ENCODE results near the gene IPO8. TPM values are rescaled to one million over a fixed set of nuclear protein-coding genes. Genes with fewer than 3 reads are reported as not detected.

The IPO8 gene
- total RNA-seq, 2 experiments from 2014 or later: 49.5 to 50.7 TPM

- Mint-ChIP-seq H3K9me3 (no peaks in the 10 kb centered on the region), H3K36me3 (peaks cover 3% of the 10 kb centered on the region), H3K27ac (no peak overlapping the region), H3K4me3 (no peak overlapping the region), H3K4me1 (peaks cover 5% of the 10 kb centered on the region), H3K27me3 (no peaks in the 10 kb centered on the region)
- POLR2A ChIA-PET: no interaction called here
- ATAC-seq (ENCODE audit: low read depth): no peak
- no peak for DNase-seq
Measured at GRCh38 chr12:30700216-30700900, 4.7 kb upstream of the IPO8 start.

DNA sequence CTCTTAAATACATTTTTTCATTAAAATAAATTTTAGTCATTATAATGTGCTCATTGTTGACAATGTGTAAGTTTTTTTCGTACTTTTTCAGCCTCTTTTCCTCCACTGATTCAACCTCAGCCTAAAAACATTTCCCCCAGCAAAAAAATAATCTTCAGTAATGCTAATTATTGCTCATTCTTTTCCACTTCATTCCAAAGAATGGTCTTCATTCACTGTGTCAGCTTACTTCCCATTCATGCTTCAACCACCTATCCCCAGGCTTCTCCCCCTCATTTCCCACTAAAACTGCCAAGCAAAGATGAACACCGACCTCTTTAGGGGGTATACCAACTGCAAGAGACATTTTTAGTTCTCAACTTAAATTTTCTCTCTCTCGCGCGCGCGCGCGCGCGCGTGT is 2.7 kb upstream of the IPO8 start:
- H3K36me3 Mint-ChIP-seq: peaks cover 3% of the 10 kb centered on the region
- no peak for ATAC-seq (ENCODE audit: low read depth)
- POLR2A ChIA-PET: no interaction called here

GRCh38 chr12:30696943-30697342 is 1.3 kb upstream of the IPO8 start:
- ATAC-seq (ENCODE audit: low read depth): no peak
- Mint-ChIP-seq H3K4me1 (peaks cover 24% of the 10 kb centered on the region), H3K9me3 (no peaks in the 10 kb centered on the region), H3K4me3 (no peak overlapping the region), H3K27me3 (no peaks in the 10 kb centered on the region), H3K36me3 (peaks cover 6% of the 10 kb centered on the region), H3K27ac (no peak overlapping the region)
- DNase-seq: no peak
- POLR2A ChIA-PET: interaction anchor here (2.2 kb wide), 1 partner anchor 56 kb away, joined by 12 read pairs; no protein-coding TSS in a partner anchor

More for the DNA sequence above, 2.7 kb upstream of the IPO8 start:
- H3K4me1 Mint-ChIP-seq: peaks cover 19% of the 10 kb centered on the region
- H3K27ac Mint-ChIP-seq: no peak overlapping the region
- H3K9me3 Mint-ChIP-seq: no peaks in the 10 kb centered on the region
- no peak for DNase-seq
- H3K4me3 Mint-ChIP-seq: no peak overlapping the region
- H3K27me3 Mint-ChIP-seq: no peaks in the 10 kb centered on the region

- no peaks in the 10 kb centered on the region for H3K27me3 Mint-ChIP-seq
- H3K27ac Mint-ChIP-seq: peak overlapping the region; percentile 94
- DNase-seq (peak; percentile 27), ATAC-seq (ENCODE audit: low read depth) (no peak)
- peaks cover 6% of the 10 kb centered on the region for H3K36me3 Mint-ChIP-seq
- H3K4me1 Mint-ChIP-seq: peaks cover 24% of the 10 kb centered on the region
- no peaks in the 10 kb centered on the region for H3K9me3 Mint-ChIP-seq
- H3K4me3 Mint-ChIP-seq: peak overlapping the region; percentile 97
- POLR2A ChIA-PET: interaction anchor here (1.2 to 2.2 kb wide), 3 partner anchors 11 to 59 kb away, joined by 6 to 12 read pairs (median 8); partner anchors contain the start of gene CAPRIN2
Measured at GRCh38 chr12:30696486-30696885, 817 bp upstream of the IPO8 start.

- peak; percentile 44 for ATAC-seq (ENCODE audit: low read depth)
- Mint-ChIP-seq H3K4me3 (peak overlapping the region; percentile 97), H3K27me3 (no peaks in the 10 kb centered on the region), H3K36me3 (peaks cover 6% of the 10 kb centered on the region), H3K27ac (peak overlapping the region; percentile 94), H3K4me1 (peaks cover 27% of the 10 kb centered on the region), H3K9me3 (no peaks in the 10 kb centered on the region)
- POLR2A ChIA-PET: interaction anchor here (0.9 to 2.2 kb wide), 4 partner anchors 11 to 97 kb away, joined by 3 to 12 read pairs (median 7); partner anchors contain the start of gene CAPRIN2
- no peak for DNase-seq
Measured at GRCh38 chr12:30696103-30696408, 387 bp upstream of the IPO8 start.

DNA sequence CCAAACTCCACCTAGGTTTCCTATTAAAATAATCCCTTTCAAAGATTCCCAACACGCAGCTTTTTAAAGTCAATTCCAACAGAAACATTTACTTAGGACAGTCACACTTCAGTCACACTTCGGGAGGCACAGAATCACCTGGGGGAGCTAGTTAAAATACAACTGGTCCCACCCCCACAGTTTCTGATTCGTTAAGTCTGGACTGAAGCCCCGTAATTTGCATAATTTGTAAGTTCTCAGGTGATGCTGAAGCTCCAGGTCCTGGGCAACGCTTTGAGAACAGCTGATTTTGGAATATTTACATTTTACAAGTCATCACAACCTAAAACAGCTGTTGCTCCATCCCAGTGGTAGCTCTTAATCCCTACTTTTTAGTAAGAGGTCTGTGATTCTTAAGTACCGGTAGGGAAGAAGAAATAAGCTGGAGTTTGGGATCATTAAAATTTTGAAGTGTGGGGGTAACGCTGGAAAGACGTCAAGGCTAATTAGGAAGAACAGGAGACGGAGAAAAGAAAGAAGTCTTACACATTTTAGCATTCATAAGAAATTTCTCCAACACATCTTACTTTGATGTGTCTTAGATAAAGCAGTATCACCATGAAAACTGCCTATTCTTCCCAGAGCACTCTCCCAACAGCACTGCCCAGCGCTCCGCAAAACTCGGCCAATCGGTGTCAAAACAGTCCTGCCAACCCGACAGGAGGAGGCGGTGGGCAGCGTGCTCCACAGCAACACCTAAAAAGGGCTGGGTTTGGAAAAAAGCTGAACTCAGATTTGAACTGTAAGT is 1.1 kb downstream of the IPO8 start:
- Mint-ChIP-seq H3K36me3 (peaks cover 12% of the 10 kb centered on the region), H3K9me3 (no peaks in the 10 kb centered on the region), H3K27me3 (no peaks in the 10 kb centered on the region), H3K27ac (peak overlapping the region; percentile 82), H3K4me3 (peak overlapping the region; percentile 97), H3K4me1 (peaks cover 30% of the 10 kb centered on the region)
- POLR2A ChIA-PET: interaction anchor here (0.6 to 2.2 kb wide), 5 partner anchors 9 to 102 kb away, joined by 4 to 12 read pairs (median 5); no protein-coding TSS in a partner anchor
- ATAC-seq (ENCODE audit: low read depth) (peak; percentile 9), DNase-seq (peak; percentile 31)

- no peaks in the 10 kb centered on the region for H3K27me3 Mint-ChIP-seq
- no peak for DNase-seq
- peaks cover 30% of the 10 kb centered on the region for H3K4me1 Mint-ChIP-seq
- POLR2A ChIA-PET: no interaction called here
- H3K4me3 Mint-ChIP-seq: no peak overlapping the region
- H3K9me3 Mint-ChIP-seq: no peaks in the 10 kb centered on the region
- no peak overlapping the region for H3K27ac Mint-ChIP-seq
- peaks cover 12% of the 10 kb centered on the region for H3K36me3 Mint-ChIP-seq
- ATAC-seq (ENCODE audit: low read depth): no peak
Measured at GRCh38 chr12:30692470-30692869, 3.2 kb downstream of the IPO8 start.

DNA sequence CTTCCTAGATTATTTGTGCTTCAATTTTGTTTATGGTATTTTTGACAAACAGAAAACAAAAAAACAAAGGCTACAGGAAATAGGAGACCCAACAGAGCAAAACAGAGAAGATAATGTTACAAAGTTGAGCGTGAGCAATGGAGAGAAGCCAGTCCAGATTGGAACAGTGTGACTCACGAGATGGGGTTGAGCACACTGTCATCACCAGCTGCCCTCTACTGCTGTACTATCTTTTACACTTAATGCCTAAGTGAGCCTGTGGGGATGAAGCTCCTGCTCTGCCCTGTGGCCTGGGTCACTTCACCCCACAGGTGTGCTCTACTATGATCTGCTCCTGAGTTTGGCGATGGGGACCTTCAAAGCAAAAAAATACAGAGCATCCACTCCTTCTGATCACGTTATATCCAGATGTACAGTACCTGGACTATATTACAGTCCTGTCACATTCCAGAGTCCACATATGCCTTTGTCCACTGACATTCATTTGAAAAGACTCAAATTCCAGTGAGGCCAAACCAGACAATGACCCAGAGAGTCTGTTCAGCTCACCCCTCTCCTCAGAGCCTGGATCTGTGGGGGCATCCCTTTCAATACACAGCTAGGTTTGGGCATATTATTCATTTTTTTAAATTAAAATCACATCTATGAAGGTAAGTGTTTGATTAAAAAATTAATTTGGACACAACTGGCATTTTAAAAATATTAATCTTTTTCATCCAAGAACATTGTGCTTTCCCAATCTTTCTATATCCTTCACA is 4.4 kb downstream of the IPO8 start:
- peaks cover 15% of the 10 kb centered on the region for H3K36me3 Mint-ChIP-seq
- POLR2A ChIA-PET: no interaction called here

DNA sequence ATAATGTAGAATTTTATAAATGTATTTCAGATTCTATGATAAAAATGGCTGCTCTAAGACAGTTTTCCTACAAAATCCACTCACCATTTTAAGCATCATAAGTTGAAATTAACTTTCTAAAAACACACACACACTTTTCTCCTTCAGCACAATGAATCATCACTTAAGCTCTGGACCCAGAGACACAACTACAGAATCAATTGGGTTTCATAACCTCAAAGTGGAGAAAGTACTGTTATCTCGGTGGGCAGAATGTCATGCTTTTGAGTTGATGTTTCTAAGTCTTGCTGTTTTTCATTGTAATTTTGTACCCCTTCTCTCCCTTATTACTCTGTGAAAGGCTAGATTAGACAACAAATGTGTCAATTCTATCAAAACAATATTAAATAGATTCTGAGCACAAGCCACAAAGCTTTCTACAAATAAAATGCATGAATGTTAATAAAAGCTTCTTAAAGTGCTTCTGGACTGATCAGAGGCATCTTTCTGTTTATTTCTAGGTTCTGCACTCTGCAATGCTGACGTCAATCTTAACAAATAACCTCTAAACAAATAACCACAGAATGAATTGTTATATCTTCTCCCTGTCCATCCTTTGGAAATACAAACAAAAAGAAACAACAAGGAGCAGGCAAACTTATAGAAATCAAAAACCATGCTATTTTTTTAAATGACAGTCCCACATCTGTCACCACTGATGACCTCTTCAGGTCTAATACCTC is 8.2 kb downstream of the IPO8 start:
- Mint-ChIP-seq H3K27ac (no peak overlapping the region), H3K4me3 (no peak overlapping the region), H3K9me3 (no peaks in the 10 kb centered on the region), H3K4me1 (peaks cover 6% of the 10 kb centered on the region), H3K36me3 (peaks cover 22% of the 10 kb centered on the region), H3K27me3 (no peaks in the 10 kb centered on the region)
- ATAC-seq (ENCODE audit: low read depth) (no peak), DNase-seq (no peak)
- POLR2A ChIA-PET: no interaction called here

More for the DNA sequence above, 4.4 kb downstream of the IPO8 start:
- Mint-ChIP-seq H3K4me1 (peaks cover 28% of the 10 kb centered on the region), H3K27me3 (no peaks in the 10 kb centered on the region), H3K9me3 (no peaks in the 10 kb centered on the region), H3K4me3 (no peak overlapping the region), H3K27ac (no peak overlapping the region)
- no peak for ATAC-seq (ENCODE audit: low read depth)
- no peak for DNase-seq

DNA sequence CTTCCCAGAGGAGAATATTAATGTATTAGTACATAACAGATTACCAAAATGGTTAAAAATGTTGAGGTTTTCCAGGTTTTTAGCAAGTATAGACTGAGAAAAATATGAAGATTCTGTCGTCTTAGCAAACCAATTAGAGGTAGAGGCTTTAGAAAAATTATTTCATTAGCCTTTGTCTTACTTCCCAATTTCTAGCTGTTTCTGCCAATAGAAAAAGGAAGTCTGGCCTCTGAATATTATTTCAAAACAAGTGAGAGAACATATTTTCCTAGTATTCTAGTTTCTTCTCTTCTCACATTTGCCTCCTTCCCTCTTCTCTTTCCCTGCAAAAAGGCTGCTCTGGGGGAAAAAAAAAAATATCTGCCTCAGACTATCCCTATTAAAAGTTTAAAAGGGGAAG is 16.4 kb downstream of the IPO8 start:
- H3K4me3 Mint-ChIP-seq: no peak overlapping the region
- peaks cover 26% of the 10 kb centered on the region for H3K36me3 Mint-ChIP-seq
- no peaks in the 10 kb centered on the region for H3K27me3 Mint-ChIP-seq
- H3K27ac Mint-ChIP-seq: no peak overlapping the region
- no peak for DNase-seq
- no peak for ATAC-seq (ENCODE audit: low read depth)
- H3K4me1 Mint-ChIP-seq: no peaks in the 10 kb centered on the region
- POLR2A ChIA-PET: no interaction called here
- no peaks in the 10 kb centered on the region for H3K9me3 Mint-ChIP-seq

DNA sequence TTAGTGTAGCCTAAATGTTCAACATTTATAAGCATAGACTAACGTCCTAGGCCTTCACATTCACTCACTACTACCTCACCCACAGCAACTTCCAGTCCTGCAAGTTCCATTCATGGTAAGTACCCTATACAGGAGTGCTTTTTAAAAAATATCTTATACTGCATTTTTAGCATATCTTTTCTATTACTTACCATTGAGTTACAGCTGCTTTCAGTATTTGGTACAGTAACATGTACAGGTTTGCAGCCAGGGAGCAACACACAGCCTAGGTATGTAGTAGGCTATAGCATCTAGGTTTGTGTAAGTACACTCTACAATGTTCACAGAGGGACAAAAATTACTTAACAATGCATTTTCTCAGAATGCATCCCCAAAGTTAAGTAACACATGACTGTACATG is 17.4 kb downstream of the IPO8 start:
- Mint-ChIP-seq H3K36me3 (peaks cover 22% of the 10 kb centered on the region), H3K4me1 (no peaks in the 10 kb centered on the region), H3K9me3 (no peaks in the 10 kb centered on the region), H3K27ac (no peak overlapping the region), H3K4me3 (no peak overlapping the region), H3K27me3 (no peaks in the 10 kb centered on the region)
- POLR2A ChIA-PET: no interaction called here
- no peak for DNase-seq
- no peak for ATAC-seq (ENCODE audit: low read depth)

GRCh38 chr12:30661210-30661609 is 34.5 kb downstream of the IPO8 start:
- POLR2A ChIA-PET: no interaction called here
- Mint-ChIP-seq H3K36me3 (peaks cover 20% of the 10 kb centered on the region), H3K9me3 (no peaks in the 10 kb centered on the region), H3K4me1 (no peaks in the 10 kb centered on the region), H3K4me3 (no peak overlapping the region), H3K27ac (no peak overlapping the region), H3K27me3 (no peaks in the 10 kb centered on the region)
- DNase-seq (no peak), ATAC-seq (ENCODE audit: low read depth) (no peak)

All from activated naive CD8-positive, alpha-beta T cell treated with anti-CD3 and anti-CD28 coated beads, Interleukin-2, amount 10 ng/mL, durations not matched to agents 7 days and 5 days (primary cell).